ENCODE results near the gene HOXA11. TPM values are rescaled to one million over a fixed set of nuclear protein-coding genes. Genes with fewer than 3 reads are reported as not detected.
A peak's percentile ranks its signal among the peaks of the same experiment; 100 is the strongest.

The HOXA11 gene
- total RNA-seq, 1 experiment from 2014 or later: 5.9 TPM

GRCh38 chr7:27168265-27168947 is 16.6 kb downstream of the HOXA11 start:
- DNase-seq (ENCODE audit: low read depth in 1 of 2, low spot score in 2 of 2): peak; percentile 72 to 93
- Histone ChIP-seq H3K27me3 (replicated peaks) (no peaks in the 10 kb centered on the region), H3K4me3 (peak overlapping the region; percentile 57)

DNA sequence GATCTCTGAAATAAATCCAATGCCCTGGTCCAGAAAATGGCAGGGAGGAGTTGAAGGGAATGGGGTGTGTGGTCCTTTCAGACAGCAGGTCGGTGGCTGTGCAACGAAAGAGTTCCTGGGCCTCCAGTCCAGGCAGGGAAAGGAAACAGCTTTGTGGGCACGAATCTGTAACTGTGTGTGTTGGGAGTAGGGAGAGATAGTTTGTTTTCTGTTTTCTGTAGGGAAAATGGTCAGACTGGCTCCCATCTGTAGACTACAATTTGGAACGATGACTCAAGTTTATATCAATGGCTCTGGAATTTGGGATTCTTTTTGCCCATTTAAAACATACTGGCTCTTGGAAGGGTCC is 17.1 kb downstream of the HOXA11 start:
- Histone ChIP-seq H3K27me3 (replicated peaks) (no peaks in the 10 kb centered on the region), H3K36me3 (peaks cover 44% of the 10 kb centered on the region), H3K4me3 (peak overlapping the region; percentile 57), H3K9me3 (replicated peaks) (no peaks in the 10 kb centered on the region), H3K27ac (peak overlapping the region; percentile 93), H3K4me1 (replicated peaks) (peaks cover 67% of the 10 kb centered on the region)
- peak; percentile 71 to 92 for DNase-seq (ENCODE audit: low read depth in 1 of 2, low spot score in 2 of 2)

More at GRCh38 chr7:27168265-27168947, 16.6 kb downstream of the HOXA11 start:
- Histone ChIP-seq H3K27ac (peak overlapping the region; percentile 93), H3K4me1 (replicated peaks) (peaks cover 63% of the 10 kb centered on the region), H3K36me3 (peaks cover 42% of the 10 kb centered on the region), H3K9me3 (replicated peaks) (no peaks in the 10 kb centered on the region)

- Histone ChIP-seq H3K36me3 (peaks cover 47% of the 10 kb centered on the region), H3K27ac (peak overlapping the region; percentile 93), H3K9me3 (replicated peaks) (no peaks in the 10 kb centered on the region), H3K27me3 (replicated peaks) (no peaks in the 10 kb centered on the region), H3K4me3 (peak overlapping the region; percentile 57), H3K4me1 (replicated peaks) (peaks cover 61% of the 10 kb centered on the region)
- peak; percentile 83 to 86 for DNase-seq (ENCODE audit: low read depth in 1 of 2, low spot score in 2 of 2)
Measured at GRCh38 chr7:27166531-27167505, 18.2 kb downstream of the HOXA11 start.

- Histone ChIP-seq H3K4me1 (replicated peaks) (peaks cover 59% of the 10 kb centered on the region), H3K27ac (peak overlapping the region; percentile 93), H3K27me3 (replicated peaks) (no peaks in the 10 kb centered on the region), H3K36me3 (peaks cover 41% of the 10 kb centered on the region), H3K9me3 (replicated peaks) (no peaks in the 10 kb centered on the region), H3K4me3 (peak overlapping the region; percentile 57)
- no peak for DNase-seq (ENCODE audit: low read depth in 1 of 2, low spot score in 2 of 2)
Measured at GRCh38 chr7:27165996-27166530, 19.0 kb downstream of the HOXA11 start.

GRCh38 chr7:27165089-27165995 is 19.7 kb downstream of the HOXA11 start, which contains the start of gene HOXA9:
HOXA9 (minus strand) TSS chr7:27165537; CDS start chr7:27165457, 80 bp downstream.
- peaks cover 64% of the 10 kb centered on the region for H3K4me1 ChIP-seq (replicated peaks)
- peak; percentile 88 to 95 for DNase-seq (ENCODE audit: low read depth in 1 of 2, low spot score in 2 of 2)
- H3K4me3 ChIP-seq: peak within 1 kb of the TSS; percentile 57
- H3K27ac ChIP-seq: peak within 1 kb of the TSS; percentile 93
- no peaks in the 10 kb centered on the region for H3K9me3 ChIP-seq (replicated peaks)
- peaks cover 41% of the 10 kb centered on the region for H3K36me3 ChIP-seq
- no peaks in the 10 kb centered on the region for H3K27me3 ChIP-seq (replicated peaks)

- Histone ChIP-seq H3K4me3 (peak overlapping the region; percentile 57), H3K36me3 (peaks cover 40% of the 10 kb centered on the region), H3K27ac (peak overlapping the region; percentile 93), H3K9me3 (replicated peaks) (no peaks in the 10 kb centered on the region), H3K4me1 (replicated peaks) (peaks cover 65% of the 10 kb centered on the region), H3K27me3 (replicated peaks) (no peaks in the 10 kb centered on the region)
- peak in 1 of 2 experiments; percentile 71 for DNase-seq (ENCODE audit: low read depth in 1 of 2, low spot score in 2 of 2)
Measured at GRCh38 chr7:27164367-27165088, 20.5 kb downstream of the HOXA11 start.

GRCh38 chr7:27164045-27164366 is 21.0 kb downstream of the HOXA11 start:
- H3K27me3 ChIP-seq (replicated peaks): no peaks in the 10 kb centered on the region
- no peak overlapping the region for H3K27ac ChIP-seq
- DNase-seq (ENCODE audit: low read depth in 1 of 2, low spot score in 2 of 2): no peak
- H3K36me3 ChIP-seq: peaks cover 35% of the 10 kb centered on the region
- H3K9me3 ChIP-seq (replicated peaks): no peaks in the 10 kb centered on the region
- H3K4me1 ChIP-seq (replicated peaks): peaks cover 61% of the 10 kb centered on the region
- peak overlapping the region; percentile 57 for H3K4me3 ChIP-seq

DNA sequence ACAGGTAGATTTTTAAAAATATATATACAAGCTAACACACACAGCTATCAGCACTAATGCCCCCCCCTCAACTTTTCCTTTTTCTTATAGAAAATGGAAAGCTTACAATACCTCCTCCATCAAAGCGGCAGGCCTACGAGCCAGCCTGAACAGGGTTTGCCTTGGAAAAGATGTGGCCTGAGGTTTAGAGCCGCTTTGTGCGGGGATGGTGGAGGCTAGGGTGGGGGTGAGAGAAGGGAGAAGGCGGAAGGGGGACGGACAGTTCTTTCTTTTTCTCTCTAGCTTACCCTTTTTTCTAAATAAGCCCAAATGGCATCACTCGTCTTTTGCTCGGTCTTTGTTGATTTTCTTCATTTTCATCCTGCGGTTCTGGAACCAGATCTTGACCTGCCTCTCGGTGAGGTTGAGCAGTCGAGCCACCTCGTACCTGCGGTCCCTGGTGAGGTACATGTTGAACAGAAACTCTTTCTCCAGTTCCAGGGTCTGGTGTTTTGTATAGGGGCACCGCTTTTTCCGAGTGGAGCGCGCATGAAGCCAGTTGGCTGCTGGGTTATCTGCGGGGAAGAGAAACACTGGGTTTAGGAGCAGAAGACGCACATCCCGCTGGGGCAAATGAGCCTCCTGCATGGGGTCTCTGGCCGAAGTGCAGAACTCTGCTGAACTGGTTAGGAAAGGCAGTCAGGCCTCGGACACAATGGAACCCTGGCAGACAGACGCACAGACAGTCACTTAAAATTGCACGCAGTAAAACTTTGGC is 21.6 kb downstream of the HOXA11 start:
- peak overlapping the region; percentile 57 for H3K4me3 ChIP-seq
- H3K4me1 ChIP-seq (replicated peaks): peaks cover 57% of the 10 kb centered on the region
- H3K27ac ChIP-seq: no peak overlapping the region
- DNase-seq (ENCODE audit: low read depth in 1 of 2, low spot score in 2 of 2): peak in 1 of 2 experiments; percentile 11
- H3K9me3 ChIP-seq (replicated peaks): no peaks in the 10 kb centered on the region
- peaks cover 31% of the 10 kb centered on the region for H3K36me3 ChIP-seq
- H3K27me3 ChIP-seq (replicated peaks): no peaks in the 10 kb centered on the region

DNA sequence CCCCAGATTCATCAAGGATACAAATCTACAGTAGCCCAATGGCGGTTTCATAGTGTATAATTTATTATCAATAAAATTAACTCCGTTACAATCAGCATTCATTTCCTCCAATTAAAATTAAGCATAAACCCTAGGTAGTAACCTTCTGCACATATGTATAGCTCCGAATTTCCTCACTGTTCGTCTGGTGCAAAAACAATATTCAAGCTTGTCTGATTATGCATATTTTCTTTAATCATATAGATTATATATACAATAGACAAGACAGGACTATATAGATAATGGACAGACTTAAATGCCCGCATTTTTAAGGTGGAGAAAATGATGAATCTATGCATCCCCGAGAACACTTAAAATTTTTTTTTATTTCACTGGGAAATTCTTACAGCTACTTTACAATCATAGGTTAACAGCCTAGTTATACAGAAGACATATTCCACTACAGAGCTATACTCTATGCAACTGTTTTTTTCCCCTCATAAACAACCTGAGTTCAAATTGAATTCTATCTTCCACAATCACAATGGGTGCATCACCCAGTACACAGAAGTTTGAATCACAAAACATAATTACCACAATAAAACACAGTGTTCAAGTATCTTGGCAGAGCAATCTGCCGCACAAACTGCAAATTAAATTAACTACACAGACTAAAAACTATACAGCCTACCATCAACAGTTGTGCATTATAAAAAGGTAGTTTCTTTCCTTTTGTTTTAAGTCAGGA is 22.3 kb downstream of the HOXA11 start:
- no peak overlapping the region; the same call in 1 of the 2 replicates for H3K4me3 ChIP-seq
- no peaks in the 10 kb centered on the region for H3K9me3 ChIP-seq (replicated peaks)
- no peak overlapping the region for H3K27ac ChIP-seq
- no peaks in the 10 kb centered on the region for H3K27me3 ChIP-seq (replicated peaks)
- H3K4me1 ChIP-seq (replicated peaks): peaks cover 50% of the 10 kb centered on the region
- H3K36me3 ChIP-seq: peaks cover 28% of the 10 kb centered on the region
- no peak for DNase-seq (ENCODE audit: low read depth in 1 of 2, low spot score in 2 of 2)

- Histone ChIP-seq H3K4me3 (no peak overlapping the region), H3K4me1 (replicated peaks) (peaks cover 45% of the 10 kb centered on the region), H3K27me3 (replicated peaks) (no peaks in the 10 kb centered on the region), H3K36me3 (peaks cover 28% of the 10 kb centered on the region), H3K27ac (no peak overlapping the region), H3K9me3 (replicated peaks) (no peaks in the 10 kb centered on the region)
- no peak for DNase-seq (ENCODE audit: low read depth in 1 of 2, low spot score in 2 of 2)
Measured at GRCh38 chr7:27161721-27162560, 23.1 kb downstream of the HOXA11 start.

- Histone ChIP-seq H3K4me1 (replicated peaks) (peaks cover 38% of the 10 kb centered on the region), H3K36me3 (peaks cover 28% of the 10 kb centered on the region), H3K27me3 (replicated peaks) (no peaks in the 10 kb centered on the region), H3K27ac (no peak overlapping the region), H3K4me3 (peak overlapping the region; percentile 38), H3K9me3 (replicated peaks) (no peaks in the 10 kb centered on the region)
- DNase-seq (ENCODE audit: low read depth in 1 of 2, low spot score in 2 of 2): no peak
Measured at GRCh38 chr7:27161214-27161720, 23.8 kb downstream of the HOXA11 start.

Measured in SJSA1 (cell line).